LNCaP clone FGC (cell line): ENCODE data around the gene RALGAPA2.
"Not testable (repeated sequence)": the region's sequence is repeated elsewhere in the genome, so short reads cannot be mapped to it uniquely, and the experiment has no call there.

Experiments
- DNase-seq: peaks from one replicate; pipeline ENCODE4 v3.0.0-alpha.2; 2011; ENCODE audit warnings: low read depth
- H3K4me3 ChIP-seq: 2 replicates; pipeline ENCODE4 v1.5.1; 2011; ENCODE audit warnings: mild to moderate bottlenecking, low read depth, low read length, control low read depth
- CTCF ChIP-seq: IDR thresholded peaks from 2 replicates; pipeline ENCODE4 v1.5.1; 2012; ENCODE audit warnings: mild to moderate bottlenecking; ENCODE audit not compliant: control insufficient read depth, insufficient read depth; ENCODE audit errors: extremely low read depth

The RALGAPA2 gene

GRCh38 chr20:20549267-20549612, 163.2 kb downstream of the RALGAPA2 start:
- no peak for TF ChIP-seq CTCF
- no peak overlapping the region for H3K4me3 ChIP-seq
- no peak for DNase-seq

GRCh38 chr20:20548527-20549266, 163.7 kb downstream of the RALGAPA2 start:
- DNase-seq, result peak; percentile 23
- TF ChIP-seq CTCF, result no peak
- no peak overlapping the region for H3K4me3 ChIP-seq

- DNase-seq, result no peak
- no peak for TF ChIP-seq CTCF
- no peak overlapping the region for H3K4me3 ChIP-seq
Observed at GRCh38 chr20:20547876-20548266, 164.6 kb downstream of the RALGAPA2 start.

GRCh38 chr20:20547221-20547875, 165.1 kb downstream of the RALGAPA2 start:
- TF ChIP-seq CTCF, result no peak
- no peak for DNase-seq
- no peak overlapping the region for H3K4me3 ChIP-seq

GRCh38 chr20:20546402-20546801, 166.0 kb downstream of the RALGAPA2 start:
- H3K4me3 ChIP-seq, result no peak overlapping the region
- TF ChIP-seq CTCF, result no peak
- DNase-seq, result no peak

- DNase-seq, H3K4me3 ChIP-seq: not testable (repeated sequence)
Observed at GRCh38 chr20:20543348-20543747, 169.1 kb downstream of the RALGAPA2 start.

- H3K4me3 ChIP-seq, result no peak overlapping the region
- no peak for DNase-seq
- no peak for TF ChIP-seq CTCF
Observed at GRCh38 chr20:20536240-20536933, 176.1 kb downstream of the RALGAPA2 start.
